Prostate gland (tissue), 2 donors: ENCODE data around the gene CD180.

Experiments used
- POLR2A ChIP-seq: fragments of 450-650 bp; IDR thresholded peaks from one replicate; pipeline ENCODE4 v1.6.1; 2016; ENCODE audit warnings: antibody characterized with exemption, mild to moderate bottlenecking
- POLR2AphosphoS5 ChIP-seq: sonication (generic); formaldehyde crosslinking; IDR thresholded peaks from one replicate; pipeline ENCODE4 v1.6.1; 2017; ENCODE audit warnings: antibody characterized with exemption
- TF ChIP-seq, protein P1 (sequence below), 4 experiments: fragments of 200-600 bp in 2 of 4; fragments of 450-650 bp in 2 of 4; sonication (generic) in 2 of 4; IDR thresholded peaks; 1 replicate in 3 of 4; 2 replicates in 1 of 4; pipeline ENCODE4 v1.5.1; 2016 to 2019; ENCODE audit warnings: antibody characterized with exemption in 4 of 4, mild to moderate bottlenecking in 2 of 4, moderate library complexity in 2 of 4

GRCh38 chr5:67198917-67199316, 2.3 kb upstream of the CD180 start:
- TF ChIP-seq, protein P1, sequence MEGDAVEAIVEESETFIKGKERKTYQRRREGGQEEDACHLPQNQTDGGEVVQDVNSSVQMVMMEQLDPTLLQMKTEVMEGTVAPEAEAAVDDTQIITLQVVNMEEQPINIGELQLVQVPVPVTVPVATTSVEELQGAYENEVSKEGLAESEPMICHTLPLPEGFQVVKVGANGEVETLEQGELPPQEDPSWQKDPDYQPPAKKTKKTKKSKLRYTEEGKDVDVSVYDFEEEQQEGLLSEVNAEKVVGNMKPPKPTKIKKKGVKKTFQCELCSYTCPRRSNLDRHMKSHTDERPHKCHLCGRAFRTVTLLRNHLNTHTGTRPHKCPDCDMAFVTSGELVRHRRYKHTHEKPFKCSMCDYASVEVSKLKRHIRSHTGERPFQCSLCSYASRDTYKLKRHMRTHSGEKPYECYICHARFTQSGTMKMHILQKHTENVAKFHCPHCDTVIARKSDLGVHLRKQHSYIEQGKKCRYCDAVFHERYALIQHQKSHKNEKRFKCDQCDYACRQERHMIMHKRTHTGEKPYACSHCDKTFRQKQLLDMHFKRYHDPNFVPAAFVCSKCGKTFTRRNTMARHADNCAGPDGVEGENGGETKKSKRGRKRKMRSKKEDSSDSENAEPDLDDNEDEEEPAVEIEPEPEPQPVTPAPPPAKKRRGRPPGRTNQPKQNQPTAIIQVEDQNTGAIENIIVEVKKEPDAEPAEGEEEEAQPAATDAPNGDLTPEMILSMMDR (IDR thresholded peaks at IDR 0.05) = no peak
- TF ChIP-seq POLR2AphosphoS5 (no peak), POLR2A (no peak)
